Activated naive CD8-positive, alpha-beta T cell treated with anti-CD3 and anti-CD28 coated beads for 36 hours (primary cell): ENCODE measurements around the gene SPATA16. TPM values are rescaled to one million over a fixed set of nuclear protein-coding genes. Genes with fewer than 3 reads are reported as not detected.

Source experiments
- DNase-seq: peaks from one replicate; pipeline ENCODE4 v3.0.0; 2021
- H3K27ac Mint-ChIP-seq: one replicate; pipeline ENCODE4 v1.8.0; 2022; ENCODE audit warnings: mild to moderate bottlenecking, moderate library complexity, mixed read lengths
- H3K27me3 Mint-ChIP-seq: one replicate; pipeline ENCODE4 v1.8.0; 2022; ENCODE audit warnings: mild to moderate bottlenecking, mixed read lengths
- H3K36me3 Mint-ChIP-seq: one replicate; pipeline ENCODE4 v1.8.0; 2021; ENCODE audit warnings: mild to moderate bottlenecking, mixed read lengths
- H3K4me1 Mint-ChIP-seq: one replicate; pipeline ENCODE4 v1.8.0; 2021; ENCODE audit warnings: mixed read lengths
- H3K4me3 Mint-ChIP-seq: one replicate; pipeline ENCODE4 v1.8.0; 2022; ENCODE audit warnings: mild to moderate bottlenecking, moderate library complexity, mixed read lengths
- H3K9me3 Mint-ChIP-seq: one replicate; pipeline ENCODE4 v1.8.0; 2022; ENCODE audit warnings: mixed read lengths
- total RNA-seq, 2 experiments: library from RNA; stranded (reverse); gene quantifications; one replicate each; pipeline ENCODE4 v1.2.3, GENCODE V29; 2021

Gene SPATA16
- total RNA-seq, 2 experiments from 2014 or later, result not detected

DNA sequence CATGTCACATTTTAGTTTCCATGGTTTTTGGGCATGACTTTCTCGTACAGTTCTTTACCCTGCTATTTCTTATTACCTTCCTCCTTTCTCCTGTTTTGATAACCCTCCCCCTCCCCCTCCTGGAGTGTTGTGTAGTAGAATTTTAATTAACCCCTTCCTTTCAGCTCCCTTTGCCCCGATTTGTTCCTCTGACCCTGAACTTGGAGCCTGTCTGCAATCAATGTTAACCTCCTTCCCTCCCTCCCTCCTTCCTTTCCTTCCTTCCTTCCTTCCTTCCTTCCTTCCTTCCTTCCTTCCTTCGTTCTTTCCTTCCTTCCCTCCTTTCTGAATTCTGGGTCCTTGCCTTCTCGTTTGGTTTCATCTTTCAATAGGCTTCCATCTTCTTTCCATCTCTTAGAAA is 300.1 kb downstream of the SPATA16 start:
- no peaks in the 10 kb centered on the region for H3K4me1 Mint-ChIP-seq
- no peaks in the 10 kb centered on the region for H3K27me3 Mint-ChIP-seq
- no peak for DNase-seq
- no peak overlapping the region for H3K4me3 Mint-ChIP-seq
- H3K27ac Mint-ChIP-seq, result no peak overlapping the region
- H3K9me3 Mint-ChIP-seq, result no peaks in the 10 kb centered on the region
- H3K36me3 Mint-ChIP-seq, result no peaks in the 10 kb centered on the region

DNA sequence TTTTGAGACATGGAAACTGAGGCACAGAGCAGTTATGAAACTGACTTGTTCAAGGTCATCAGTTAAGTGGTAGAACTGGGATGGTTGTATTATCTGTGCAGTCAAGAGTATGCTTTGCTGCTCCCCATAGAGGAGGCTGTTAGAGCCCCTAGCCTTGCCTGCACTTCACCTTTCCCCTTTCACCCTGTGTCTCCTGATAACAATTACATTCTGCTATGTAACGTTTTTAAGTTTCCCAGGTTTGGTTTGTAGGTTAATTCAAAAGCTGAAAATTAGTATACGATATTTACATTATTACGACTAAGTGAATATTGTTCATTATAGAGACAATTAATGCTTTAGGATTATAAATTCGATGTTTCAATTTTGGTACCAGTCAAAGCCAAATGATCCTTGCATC is 300.6 kb downstream of the SPATA16 start:
- H3K9me3 Mint-ChIP-seq, result no peaks in the 10 kb centered on the region
- H3K36me3 Mint-ChIP-seq, result no peaks in the 10 kb centered on the region
- no peak overlapping the region for H3K4me3 Mint-ChIP-seq

DNA sequence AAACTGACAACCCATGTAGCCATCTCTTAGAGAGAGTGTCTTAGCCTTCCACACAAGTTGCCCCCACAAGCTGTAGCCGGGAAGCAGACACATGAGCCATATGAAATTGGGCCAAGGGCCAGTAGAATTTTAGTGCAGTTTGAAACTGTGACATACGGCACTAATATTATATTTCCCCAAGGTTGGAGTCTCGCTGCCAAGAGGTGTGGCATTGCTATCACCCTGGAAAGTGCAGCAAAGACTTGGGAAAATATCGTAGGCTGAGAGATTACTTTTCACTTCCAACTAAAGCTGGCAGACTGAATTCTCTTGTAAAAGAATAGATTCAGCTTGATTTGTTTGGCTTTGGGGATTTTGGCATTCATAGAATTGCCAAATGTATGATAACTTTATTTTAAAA is 301.4 kb downstream of the SPATA16 start:
- H3K27ac Mint-ChIP-seq, result no peak overlapping the region
- DNase-seq, result no peak

More for the DNA sequence above, 300.6 kb downstream of the SPATA16 start:
- no peak for DNase-seq
- Mint-ChIP-seq H3K4me1 (no peaks in the 10 kb centered on the region), H3K27me3 (no peaks in the 10 kb centered on the region), H3K27ac (no peak overlapping the region)

More for the DNA sequence above, 301.4 kb downstream of the SPATA16 start:
- Mint-ChIP-seq H3K9me3 (no peaks in the 10 kb centered on the region), H3K36me3 (no peaks in the 10 kb centered on the region), H3K4me3 (no peak overlapping the region), H3K4me1 (no peaks in the 10 kb centered on the region), H3K27me3 (no peaks in the 10 kb centered on the region)
